ENCODE measurements around the gene PLXNA4.

- TF ChIP-seq POLR2AphosphoS5 (IDR thresholded peaks at IDR 0.05; ENCODE audit: low read depth, low read length), result no peak
- no peak for TF ChIP-seq CTCF (IDR thresholded peaks at IDR 0.05)
- no peak for TF ChIP-seq SIN3A (IDR thresholded peaks at IDR 0.05; ENCODE audit: borderline replicate concordance, insufficient read depth, low read depth, low read length)
- TF ChIP-seq TCF7L2 (IDR thresholded peaks at IDR 0.05; ENCODE audit: low read depth, low read length), result no peak
Measured at GRCh38 chr7:132368246-132368900, 207.9 kb downstream of the PLXNA4 start.

All from Panc1 (cell line).